Activated T-cell treated with anti-CD3 and anti-CD28 coated beads for 4 hours (primary cell): ENCODE measurements around the gene PPCDC.

Source experiments
- DNase-seq: peaks from one replicate; pipeline ENCODE4 v3.0.0-alpha.2; 2020

Gene PPCDC

DNA sequence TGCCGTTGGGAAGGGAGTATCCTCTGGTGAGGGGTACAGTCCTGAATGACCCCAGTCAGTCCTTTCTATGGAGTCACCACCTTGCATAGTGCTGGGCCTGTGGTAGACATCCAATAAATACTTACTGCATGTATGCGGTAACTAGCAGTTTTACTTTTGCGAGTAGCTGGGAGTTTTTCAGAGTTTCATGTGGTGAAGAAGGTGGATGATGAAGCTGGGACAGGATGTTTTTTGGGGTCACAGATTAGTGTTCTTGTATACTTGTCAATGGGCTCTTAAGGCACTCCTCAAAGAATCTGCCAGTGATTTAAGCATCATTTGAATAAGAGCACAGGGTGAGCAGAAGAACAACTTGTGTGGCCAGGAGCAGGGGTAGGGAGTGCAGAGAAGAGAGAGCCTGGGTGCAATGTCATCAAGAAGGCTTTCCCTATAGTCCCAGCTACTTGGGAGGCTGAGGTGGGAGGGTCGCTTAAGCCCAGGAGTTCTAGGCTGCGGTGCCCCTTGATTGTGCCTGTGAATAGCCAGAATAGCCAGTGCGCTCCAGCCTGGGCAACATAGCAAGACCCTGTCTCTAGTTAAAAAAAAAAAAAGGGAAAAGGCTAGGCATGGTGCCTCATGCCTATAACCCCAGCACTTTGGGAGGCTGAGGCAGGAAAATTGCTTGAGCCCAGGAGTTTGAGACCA lies 22.1 kb downstream of the PPCDC start:
- DNase-seq, result no peak

DNA sequence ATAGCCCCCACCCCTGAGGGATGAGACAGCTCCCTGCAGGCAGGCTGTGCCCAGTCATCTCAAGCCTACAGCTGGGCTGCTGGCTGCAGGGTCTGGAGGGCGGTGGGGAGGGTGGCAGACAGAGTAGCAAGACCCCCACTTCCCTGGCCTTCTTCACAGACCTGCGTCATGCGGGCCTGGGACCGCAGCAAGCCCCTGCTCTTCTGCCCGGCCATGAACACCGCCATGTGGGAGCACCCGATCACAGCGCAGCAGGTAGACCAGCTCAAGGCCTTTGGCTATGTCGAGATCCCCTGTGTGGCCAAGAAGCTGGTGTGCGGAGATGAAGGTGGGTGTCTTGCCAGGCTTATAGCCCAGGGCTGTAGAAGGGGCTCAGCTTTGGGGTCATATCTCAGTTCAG lies 25.0 kb downstream of the PPCDC start:
- no peak for DNase-seq

DNA sequence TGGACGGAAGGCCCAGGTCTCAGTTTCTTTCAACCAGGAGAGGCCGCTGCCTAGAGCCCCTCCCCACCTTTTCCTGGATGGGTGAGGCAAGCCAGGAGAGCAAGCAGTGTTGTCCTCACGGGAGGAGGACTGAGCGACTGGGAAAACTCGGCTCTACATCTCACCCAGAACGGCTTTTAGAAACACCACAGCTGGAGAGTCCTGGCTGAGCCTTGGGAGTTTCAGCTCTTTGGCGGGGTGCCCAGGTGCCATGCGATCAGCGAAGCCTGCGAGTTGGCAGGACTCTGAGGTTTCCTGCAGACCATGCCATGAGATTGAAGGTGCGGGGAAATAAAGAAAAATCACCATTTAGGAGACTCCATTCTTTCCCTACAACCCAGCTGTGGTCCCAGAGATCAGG lies 26.0 kb downstream of the PPCDC start:
- no peak for DNase-seq

DNA sequence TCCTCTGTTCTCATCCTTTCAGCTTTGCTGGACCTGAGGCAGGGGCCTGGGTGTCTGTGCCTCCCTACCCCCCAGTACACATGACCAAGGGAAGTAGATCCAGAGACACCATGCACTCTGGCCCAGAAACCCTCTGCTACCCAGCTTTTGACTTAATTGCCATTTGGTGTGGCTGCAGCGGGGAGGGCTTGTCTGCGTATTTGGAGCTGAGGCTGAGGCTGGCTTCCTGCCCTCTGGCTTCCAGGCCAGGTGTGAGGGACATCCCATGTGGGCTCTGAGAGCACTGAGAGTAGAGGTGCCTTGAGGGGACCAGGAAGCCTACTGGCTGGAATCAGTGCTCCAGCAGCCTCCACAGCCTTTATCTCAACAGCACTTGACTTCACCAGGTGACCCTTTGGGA lies 26.9 kb downstream of the PPCDC start:
- no peak for DNase-seq

DNA sequence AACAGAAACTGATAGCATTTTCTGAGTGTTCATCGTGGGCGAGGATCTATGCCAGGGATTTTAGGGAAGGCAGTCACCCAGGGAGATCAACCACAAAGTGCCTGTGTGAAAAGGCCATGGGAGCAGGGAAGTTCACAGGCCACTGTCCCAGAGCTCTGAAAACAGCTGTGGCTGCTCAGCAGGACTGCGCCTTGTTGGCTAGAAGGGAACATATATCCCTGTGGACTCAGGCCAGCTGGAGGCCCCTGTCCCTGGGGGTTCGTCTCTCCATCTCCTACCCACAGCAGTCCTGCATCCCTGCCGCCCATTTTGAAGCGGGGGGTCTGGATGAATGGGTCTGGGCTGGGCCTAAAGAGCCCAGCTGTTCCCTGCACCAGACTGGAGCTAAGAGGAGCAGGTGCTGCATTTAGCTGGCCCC lies 27.8 kb downstream of the PPCDC start:
- DNase-seq, result no peak

DNA sequence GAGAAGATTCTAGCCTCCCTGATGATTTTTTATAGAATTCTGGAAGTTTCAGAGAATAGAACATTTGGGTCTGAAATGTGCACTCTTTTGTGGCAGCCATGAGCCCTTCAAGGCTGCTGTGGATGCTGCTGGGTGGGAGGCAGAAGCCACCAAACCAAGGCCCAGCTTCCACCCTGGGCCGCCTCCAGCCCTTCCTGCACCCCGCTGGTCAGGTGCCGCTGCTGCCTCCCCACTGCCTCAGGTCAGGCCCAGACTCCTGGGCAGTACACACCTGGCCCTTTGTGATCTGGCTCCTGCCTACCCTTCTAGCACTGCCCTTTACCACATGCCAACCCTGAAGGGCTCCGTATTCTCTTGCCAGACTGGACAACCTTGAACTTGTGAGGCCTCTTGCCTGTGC lies 28.3 kb downstream of the PPCDC start:
- DNase-seq, result no peak

DNA sequence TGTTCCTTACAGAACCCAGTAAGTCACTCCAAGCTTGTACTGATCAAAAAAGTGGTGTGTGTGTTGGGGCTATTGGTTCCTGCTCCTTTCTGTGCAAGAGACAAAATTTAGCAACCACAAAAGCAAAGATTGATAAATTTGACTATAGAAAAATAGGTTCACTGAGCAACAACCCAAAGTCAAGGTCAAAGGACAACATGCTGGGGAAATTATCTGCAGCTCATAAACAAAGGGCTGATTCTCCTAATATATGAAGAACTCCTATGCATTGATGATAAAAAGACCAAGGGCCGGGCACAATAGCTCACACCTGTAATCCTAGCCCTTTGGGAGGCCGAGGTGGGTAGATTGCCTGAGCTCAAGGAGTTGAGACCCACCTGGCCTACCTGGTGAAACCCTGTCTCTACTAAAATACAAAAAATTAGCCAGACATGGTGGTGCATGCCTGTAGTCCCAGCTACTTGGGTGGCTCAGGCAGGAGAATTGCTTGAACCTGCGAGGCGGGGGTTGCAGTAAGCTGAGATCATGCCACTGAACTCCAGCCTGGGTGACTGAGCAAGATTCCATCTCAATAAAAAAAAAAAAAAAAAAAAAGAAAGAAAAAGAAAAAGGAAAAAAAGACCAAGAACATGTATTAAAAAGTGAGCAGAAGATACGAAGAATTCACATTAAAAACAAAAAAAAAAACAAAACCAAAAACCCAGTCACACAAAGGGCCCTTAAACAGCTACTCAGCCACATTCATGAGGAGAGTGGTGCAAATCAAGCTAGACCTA lies 29.8 kb downstream of the PPCDC start:
- DNase-seq, result no peak

DNA sequence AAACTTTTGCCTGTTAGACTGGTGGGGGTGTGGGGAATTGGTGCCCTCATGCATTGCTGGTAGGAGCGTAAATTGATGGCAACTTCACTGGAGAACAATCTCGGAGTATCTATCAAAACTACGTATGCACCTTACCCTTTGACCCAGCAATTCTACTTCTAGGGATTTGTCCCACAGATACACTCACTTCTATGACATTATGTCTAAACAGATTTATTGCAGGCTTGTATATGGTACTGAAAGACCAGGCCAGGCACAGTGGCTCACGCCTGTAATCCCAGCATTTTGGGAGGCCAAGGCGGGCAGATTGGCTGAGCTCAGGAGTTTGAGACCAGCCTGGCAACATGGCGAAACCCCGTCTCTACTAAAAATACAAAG lies 30.3 kb downstream of the PPCDC start:
- no peak for DNase-seq

DNA sequence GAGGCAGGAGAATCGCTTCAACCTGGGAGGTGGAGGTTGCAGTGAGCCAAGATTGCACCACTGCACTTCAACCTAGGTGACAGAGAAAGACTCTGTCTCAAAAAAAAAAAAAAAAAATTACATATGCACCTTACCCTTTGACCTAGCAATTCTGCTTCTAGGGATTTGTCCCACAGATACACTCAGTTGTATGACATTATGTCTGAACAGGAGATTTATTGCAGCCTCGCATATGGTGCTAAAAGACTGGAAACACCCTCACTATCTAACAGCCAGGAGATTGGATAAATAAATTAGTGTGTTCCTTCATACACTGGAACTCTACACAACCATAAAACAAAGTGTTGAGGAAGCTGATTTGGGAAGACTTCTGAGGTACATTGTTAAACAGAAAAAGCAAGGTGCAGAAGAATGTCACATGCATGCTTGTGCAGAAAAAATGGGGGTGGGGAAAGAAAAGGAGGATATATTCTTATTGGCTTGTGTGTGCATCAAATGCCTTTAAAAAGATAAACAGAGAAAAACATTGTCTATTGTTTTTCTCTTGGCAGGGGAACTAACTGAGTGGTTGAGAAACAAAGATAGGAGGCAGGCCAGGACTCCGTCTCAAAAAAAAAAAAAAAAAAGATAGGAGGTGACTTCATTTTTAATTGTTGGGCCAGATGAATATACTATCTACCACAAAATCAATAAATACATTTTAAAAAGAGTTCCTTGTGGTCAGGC lies 30.9 kb downstream of the PPCDC start:
- no peak for DNase-seq

DNA sequence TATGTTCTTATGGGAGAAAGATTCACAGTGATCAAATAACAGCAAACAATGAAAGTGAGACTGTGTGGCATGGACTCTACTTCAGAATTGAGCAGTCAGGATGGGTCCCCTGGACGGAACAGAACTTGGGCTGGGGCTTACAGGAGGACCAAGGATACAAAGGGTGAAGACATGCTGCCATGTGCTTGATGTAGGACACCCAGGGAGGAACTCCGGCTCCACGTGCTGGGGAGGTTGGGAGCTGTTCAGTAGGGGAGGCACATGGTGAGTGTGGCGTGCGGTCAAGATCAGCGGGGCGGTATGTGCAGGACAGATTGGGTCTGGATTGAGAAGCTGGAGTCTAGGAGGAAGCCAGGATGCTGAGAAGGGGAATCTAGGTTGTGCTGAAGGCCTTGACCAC lies 32.6 kb downstream of the PPCDC start:
- no peak for DNase-seq

DNA sequence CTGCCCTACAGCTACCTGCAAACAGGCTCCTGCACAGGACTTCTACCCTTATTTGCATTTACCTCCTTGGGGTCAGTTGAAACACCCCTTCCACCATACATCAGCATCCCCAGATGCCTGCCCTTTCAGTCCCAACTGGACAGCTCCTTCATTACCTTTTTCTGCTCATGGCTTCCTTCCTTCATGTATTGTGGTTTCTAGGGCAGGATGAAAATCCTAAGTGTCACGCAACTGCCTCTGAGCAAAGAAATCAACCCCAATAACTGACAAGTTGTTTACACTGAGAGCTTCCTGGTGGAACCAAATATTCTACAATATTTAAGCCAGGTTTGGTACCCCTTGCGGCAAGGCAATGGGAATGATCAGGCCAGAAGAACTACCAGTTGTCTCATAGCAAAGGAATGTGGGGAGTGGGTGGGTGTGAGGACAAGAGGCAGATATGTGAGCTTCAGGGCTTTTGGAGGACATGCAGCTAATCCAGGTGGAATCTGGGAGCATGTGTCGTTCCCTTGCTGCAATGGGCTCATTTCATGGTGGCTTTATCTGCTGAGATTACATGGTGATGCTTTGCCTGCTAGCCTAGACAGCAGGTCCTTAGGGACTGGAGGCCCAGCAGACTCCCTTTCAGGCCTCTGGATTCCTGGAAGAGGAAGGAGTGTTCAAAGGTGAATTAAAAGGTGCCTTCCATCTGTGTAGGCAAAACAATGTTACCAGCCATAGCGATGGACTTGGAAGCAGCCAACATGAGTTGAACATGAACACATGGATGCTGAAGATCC lies 34.9 kb downstream of the PPCDC start:
- DNase-seq, result no peak

DNA sequence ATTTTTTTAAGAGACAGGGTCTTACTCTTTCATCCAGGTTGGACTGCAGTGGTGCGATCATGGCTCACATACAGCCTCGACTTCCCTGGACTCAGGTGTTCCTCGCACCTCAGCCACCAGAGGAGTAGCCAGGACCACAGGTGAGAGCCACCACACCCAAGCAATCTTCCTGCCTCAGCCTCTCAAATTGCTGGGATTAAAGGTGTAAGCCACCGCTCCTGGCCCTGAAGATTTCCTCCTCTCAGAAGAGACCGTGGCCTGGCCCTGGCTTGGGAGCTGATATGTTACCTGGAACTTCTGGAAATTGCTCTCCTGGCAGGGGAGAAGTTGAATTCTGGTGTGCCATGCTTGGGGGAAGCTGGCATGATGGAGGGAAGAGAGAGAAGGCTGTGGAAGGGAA lies 36.2 kb downstream of the PPCDC start:
- DNase-seq, result no peak

DNA sequence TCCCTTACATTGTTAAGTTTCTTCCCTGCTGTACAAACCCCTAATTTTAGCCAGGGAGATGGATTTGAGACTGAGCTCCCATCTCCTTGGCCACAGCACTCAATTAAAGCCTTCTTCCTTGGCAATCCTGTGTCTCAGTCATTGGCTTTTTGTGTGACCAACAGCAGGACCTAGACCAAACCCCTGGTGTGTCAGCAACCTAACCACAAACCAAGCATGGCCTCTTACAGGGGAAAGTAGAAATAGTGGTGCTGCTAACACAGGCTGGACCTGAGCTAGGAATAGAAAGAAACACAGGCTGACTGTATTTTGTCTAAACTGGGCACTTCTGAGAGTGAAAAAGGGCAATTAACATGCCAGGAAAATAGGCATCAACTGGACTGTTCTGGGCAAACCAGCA lies 37.9 kb downstream of the PPCDC start:
- no peak for DNase-seq

DNA sequence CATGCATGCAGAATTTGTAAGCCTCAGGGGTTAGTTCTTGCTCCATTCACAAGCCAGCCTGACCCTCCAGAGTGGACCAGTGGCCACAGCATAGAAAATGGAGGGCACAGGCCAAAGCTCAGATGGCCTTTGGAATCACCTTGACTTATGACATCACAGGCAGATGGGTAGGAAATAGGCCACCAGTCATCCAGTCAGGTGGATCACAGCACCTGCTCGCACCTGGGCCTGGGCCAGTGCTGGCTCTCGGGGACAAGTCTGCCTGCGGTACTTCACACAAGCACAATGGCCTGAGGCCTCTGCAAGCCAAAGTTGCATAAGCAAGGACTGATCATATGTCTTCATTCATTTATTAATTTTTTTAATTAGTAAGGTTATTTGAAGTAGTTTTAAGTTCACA lies 39.3 kb downstream of the PPCDC start:
- no peak for DNase-seq

DNA sequence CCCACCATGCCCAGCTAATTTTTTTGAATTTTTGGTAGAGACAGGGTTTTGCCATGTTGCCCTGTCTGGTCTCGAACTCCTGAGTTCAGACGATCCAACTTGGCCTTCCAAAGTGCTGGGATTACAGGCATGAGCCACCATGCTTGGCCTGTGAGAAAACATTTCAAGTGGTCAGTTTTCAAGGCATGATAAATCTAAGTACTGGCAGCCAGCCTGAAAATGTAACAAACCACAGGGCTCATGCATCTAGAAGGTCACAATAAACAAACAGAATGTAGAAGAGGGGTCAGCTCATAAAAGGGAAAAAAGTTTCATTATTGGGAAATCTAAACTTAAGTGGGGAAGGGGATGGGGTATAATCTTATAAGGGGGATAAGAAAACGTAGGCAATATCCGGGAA lies 39.9 kb downstream of the PPCDC start:
- DNase-seq, result no peak

DNA sequence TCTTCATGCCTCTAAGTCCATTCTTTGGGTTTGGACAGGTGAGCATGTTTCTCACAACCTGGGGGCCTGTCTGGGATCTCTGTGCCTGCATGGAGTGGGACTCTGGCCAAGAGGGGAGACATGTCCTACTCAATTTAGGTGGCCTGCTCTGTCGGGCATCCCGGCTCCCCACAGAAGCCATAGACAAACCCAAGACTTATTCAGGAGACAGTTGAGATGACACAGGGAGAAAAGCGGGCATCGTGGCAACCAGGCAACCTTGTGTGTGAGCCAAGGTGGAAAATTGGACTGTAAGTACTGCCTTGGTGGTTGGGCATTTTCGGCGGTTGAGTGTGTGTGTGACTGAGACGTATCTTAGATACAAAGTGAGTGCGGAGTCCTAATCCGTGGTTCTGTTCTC lies 40.5 kb downstream of the PPCDC start:
- DNase-seq, result no peak

DNA sequence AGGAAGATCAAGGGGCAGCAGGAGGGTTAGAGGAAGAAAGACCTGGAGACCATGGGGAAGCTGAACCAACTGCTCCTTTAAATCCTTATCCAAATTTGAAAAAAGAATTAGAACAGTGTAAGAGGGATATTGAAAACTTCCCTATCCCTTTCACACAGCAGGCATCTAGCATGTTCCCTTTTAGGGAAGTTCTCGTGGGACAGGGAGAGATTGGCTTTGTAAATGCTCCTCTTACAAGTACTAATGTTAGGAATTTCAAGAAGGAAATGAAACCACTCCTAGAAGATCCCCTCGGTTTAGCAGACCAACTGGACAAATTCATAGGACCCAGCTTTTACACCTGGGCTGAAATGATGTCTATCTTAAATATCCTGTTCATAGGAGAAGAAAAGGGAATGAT lies 41.5 kb downstream of the PPCDC start:
- DNase-seq, result no peak

DNA sequence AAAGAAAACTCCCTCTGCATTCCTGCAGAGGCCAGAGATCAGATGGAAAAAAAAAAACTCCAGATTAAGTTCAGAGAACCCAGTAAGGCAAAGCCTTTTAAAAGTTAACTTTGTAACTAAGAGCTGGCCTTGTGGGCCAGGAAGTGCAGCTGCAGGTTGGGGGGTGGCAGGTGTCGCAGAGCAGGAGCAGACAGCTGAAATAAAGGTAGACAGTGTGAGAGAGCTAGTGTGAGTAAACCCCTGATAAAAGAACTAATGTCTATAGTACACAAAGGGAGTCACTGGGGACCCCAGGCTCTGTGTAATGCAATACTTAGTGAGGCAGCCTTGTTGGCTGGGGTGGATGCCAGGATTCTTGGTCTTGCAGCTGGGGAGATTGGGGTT lies 42.1 kb downstream of the PPCDC start:
- no peak for DNase-seq

DNA sequence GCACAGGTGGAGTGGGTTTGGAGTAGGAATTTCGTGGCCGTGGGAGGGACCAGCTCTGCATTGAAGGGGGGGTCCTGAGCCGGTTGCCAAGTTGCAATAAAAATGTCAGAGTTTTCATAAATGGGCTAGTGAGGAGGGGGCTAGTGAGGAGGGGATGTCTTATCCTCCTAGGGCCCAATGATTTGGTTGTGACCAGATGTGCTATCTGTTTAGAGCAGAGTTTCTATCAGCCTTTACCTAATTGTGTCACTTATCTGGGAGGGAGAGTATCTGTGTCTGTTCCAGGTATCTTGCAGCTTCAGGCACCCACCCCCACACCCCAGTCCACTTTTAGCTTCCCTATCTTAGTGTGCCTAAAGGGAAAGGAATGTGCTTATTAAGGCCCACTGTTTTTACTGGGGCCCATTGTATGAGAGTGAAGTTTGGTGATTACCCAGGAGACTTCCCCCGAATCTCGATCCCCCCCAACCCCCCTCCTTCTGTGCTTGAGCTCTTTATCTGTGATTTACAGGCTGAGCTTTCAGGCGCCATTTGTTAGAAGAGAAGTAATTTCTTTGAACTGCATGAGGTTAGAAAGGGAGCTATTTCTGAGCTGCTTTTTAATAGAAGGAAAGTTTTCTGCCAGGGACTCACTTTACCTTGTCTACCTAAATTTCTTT lies 42.6 kb downstream of the PPCDC start:
- no peak for DNase-seq

DNA sequence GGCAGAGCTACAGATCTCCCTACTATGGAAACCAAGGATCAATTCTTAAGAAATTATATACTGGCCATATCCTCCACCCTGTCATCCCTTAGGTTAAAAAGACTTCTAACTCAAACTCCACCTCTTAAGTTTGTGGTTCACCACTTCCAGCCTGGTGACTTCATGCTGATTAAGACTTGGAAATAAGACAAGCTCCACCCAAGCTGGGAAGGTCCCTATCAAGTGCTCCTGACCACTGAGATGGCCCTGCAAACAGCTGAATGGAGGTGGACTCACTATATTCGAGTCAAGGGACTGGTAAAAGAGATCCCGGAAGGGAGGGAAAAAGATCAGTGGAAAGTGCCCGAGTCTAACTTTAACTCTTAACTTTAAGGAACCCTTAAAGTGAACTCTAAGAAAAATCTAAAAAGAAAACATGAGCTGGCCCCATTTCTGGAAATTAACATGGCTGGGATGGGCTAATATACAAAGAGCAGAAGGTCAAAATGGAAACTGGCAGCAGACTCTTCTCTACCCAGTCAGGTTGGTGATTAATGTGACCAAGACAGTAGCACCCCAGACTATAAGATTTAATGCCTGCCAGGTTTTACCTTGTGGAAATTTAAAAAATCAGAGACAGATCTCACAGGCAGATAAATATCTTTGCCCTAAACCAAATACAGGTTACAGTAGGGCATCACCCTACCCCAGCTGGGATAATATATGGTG lies 43.9 kb downstream of the PPCDC start:
- no peak for DNase-seq

DNA sequence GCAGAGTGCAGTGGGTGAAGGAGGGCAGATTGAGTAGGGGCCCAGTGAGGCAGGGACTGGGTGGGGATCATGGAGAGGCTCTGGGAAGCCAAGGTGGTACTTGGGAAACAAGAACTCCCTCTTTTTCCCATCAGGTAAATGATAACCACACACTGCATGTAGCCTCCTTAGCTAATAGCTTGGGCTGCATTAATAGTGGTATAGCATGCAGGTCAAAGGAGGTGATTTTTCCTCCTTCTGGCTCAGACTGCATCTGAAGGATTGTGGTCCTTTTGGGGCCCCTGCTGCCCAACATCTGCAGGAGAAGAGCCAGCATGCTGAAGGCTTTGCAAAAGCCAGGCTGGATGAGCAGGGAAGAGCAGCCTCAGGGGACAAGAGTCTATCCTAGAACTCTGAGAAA lies 45.4 kb downstream of the PPCDC start:
- DNase-seq, result no peak

DNA sequence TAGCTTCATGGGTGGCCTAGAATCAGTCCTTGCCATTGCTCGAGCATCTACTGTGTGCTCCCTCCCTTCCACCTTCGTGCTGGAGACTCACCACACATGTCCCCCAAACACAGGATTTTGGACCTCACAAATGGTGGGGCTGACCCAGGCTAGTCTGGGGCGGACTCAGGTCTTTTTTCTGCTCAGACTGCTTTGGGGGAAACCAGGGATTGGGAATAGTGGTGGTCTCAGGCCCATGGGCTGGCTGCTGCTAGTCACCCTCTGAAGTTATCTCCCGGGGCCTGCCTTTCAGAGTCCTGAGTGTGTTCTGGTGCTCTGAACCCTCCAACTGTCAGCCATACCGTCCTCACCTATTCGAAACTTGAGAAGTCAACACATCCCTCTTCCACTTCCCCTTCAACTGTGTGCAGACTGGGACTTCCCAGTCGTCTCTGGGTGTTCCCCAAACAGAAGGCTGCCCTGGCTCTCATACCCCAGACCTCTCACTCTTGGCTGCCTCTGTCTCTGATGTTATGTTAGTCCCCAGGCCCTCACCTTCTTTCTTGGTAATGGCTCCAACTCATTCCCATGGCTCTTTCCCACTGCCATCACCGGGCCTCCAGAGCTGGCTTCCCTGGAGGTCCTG lies 46.0 kb downstream of the PPCDC start:
- no peak for DNase-seq
